ENCODE data around the gene TMEM59. TPM values are rescaled to one million over a fixed set of nuclear protein-coding genes. Genes with fewer than 3 reads are reported as not detected.

The TMEM59 gene
- total and polyA plus RNA-seq, 10 donors = 73.1 to 295 (median 223) TPM

DNA sequence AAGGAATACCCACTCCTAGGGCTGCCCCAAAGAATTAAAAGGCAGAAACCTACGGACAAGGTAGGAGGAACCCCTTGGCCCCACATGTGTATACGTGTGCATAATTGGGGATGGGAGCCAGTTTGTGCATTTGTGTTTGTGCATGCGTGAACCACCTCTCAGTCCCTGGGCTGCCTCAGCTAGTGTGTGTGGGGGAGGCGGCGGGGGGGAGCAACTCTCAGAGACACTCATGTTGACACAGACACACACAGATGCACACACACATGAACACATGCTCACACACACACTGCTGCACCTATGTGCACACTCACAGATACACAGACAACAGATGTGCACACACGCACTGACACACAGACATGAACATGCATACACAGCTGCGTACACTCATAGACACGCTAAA is 40.1 kb downstream of the TMEM59 start:
- H3K4me3 ChIP-seq = no peak overlapping the region
- no peaks in the 10 kb centered on the region for H3K9me3 ChIP-seq
- TF ChIP-seq POLR2AphosphoS5 (IDR thresholded peaks at IDR 0.05) (no peak), POLR2A (IDR thresholded peaks at IDR 0.05) (no peak)
- TF ChIP-seq, protein P1, sequence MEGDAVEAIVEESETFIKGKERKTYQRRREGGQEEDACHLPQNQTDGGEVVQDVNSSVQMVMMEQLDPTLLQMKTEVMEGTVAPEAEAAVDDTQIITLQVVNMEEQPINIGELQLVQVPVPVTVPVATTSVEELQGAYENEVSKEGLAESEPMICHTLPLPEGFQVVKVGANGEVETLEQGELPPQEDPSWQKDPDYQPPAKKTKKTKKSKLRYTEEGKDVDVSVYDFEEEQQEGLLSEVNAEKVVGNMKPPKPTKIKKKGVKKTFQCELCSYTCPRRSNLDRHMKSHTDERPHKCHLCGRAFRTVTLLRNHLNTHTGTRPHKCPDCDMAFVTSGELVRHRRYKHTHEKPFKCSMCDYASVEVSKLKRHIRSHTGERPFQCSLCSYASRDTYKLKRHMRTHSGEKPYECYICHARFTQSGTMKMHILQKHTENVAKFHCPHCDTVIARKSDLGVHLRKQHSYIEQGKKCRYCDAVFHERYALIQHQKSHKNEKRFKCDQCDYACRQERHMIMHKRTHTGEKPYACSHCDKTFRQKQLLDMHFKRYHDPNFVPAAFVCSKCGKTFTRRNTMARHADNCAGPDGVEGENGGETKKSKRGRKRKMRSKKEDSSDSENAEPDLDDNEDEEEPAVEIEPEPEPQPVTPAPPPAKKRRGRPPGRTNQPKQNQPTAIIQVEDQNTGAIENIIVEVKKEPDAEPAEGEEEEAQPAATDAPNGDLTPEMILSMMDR (IDR thresholded peaks at IDR 0.05 in 8 of 11, conservative IDR thresholded peaks at IDR 0.05 in 3 of 11) = no peak
- intact Hi-C loops (cut with DNase I; ENCODE audit: low total_unique reads) = no loop called here
- H3K36me3 ChIP-seq = no peaks in the 10 kb centered on the region
- no peak overlapping the region for H3K27ac ChIP-seq
- no peaks in the 10 kb centered on the region for H3K4me1 ChIP-seq
- peaks cover 0 to 34% (median 0%) of the 10 kb centered on the region in 7 donors for H3K27me3 ChIP-seq (replicated peaks in 1 of 7)
- 84 to 94% (median 90%) methylated on average over 8 of the region's 8 CpGs for WGBS, 5 donors
- no peak for DNase-seq

DNA sequence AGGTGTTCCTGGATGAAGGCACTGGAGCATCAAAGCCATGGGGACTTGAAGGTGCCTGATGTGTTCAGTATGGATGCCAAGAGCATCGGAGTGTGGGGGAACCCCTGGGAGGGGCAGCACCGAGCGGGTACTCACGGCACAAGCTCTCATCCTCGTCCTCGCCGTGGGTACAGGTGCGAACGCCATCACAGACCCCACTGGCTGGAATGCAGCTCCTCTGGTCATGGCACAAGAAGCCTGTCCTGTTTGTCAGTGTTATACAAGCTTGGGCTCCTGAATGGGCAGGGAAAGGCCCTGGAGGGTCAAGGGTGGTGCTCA is 41.0 kb downstream of the TMEM59 start:
- intact Hi-C loops (cut with DNase I; ENCODE audit: low total_unique reads) = no loop called here
- Histone ChIP-seq H3K27ac (no peak overlapping the region), H3K4me3 (no peak overlapping the region), H3K4me1 (no peaks in the 10 kb centered on the region), H3K27me3 (replicated peaks in 1 of 7) (peaks cover 0 to 40% (median 0%) of the 10 kb centered on the region in 7 donors), H3K9me3 (no peaks in the 10 kb centered on the region), H3K36me3 (no peaks in the 10 kb centered on the region)
- TF ChIP-seq POLR2AphosphoS5 (IDR thresholded peaks at IDR 0.05) (no peak), POLR2A (IDR thresholded peaks at IDR 0.05) (no peak)
- TF ChIP-seq, protein P1 (IDR thresholded peaks at IDR 0.05 in 8 of 11, conservative IDR thresholded peaks at IDR 0.05 in 3 of 11) = no peak
- DNase-seq = no peak
- WGBS, 5 donors = 88 to 98% (median 89%) methylated on average over 8 to 9 of the region's 9 CpGs

DNA sequence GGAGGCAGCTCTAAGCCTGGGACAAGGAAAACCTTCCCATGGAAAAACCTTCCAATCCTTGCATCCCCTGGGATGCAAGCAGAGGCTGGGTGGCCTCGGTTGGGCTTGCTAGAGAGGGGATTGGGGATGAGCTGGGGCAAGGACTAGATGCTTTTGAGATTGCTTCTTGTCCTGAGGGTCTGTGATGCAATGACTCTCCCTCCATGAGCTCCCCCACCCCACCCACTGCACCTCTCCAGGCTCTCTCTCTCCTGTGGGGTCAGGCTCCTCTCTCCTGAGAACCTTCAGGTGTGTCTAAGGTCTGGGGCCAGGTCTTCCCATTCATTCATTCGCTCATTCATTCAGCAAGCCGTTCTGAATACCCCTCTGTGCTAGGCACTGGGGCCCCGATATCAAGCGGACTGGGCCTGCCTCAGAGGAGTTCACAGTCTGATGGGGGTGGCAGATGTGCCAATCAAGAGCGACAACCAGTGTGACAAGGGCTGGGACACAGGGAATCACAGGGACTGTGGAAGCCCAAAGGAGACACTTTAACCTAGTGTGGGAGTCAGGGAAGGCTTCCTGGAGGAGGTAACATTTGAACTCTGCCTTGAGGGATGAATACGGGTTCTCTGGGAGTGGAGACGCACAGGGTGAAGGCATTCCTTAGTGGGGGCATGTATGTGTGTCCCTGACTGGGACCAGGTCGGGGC is 41.5 kb downstream of the TMEM59 start:
- WGBS, 5 donors = 80 to 85% (median 85%) methylated on average over 9 of the region's 9 CpGs
- Histone ChIP-seq H3K9me3 (no peaks in the 10 kb centered on the region), H3K27me3 (replicated peaks in 1 of 7) (peaks cover 0 to 40% (median 0%) of the 10 kb centered on the region in 7 donors), H3K4me1 (no peaks in the 10 kb centered on the region), H3K36me3 (no peaks in the 10 kb centered on the region), H3K4me3 (no peak overlapping the region), H3K27ac (no peak overlapping the region)
- intact Hi-C loops (cut with DNase I; ENCODE audit: low total_unique reads) = no loop called here
- TF ChIP-seq, protein P1 (IDR thresholded peaks at IDR 0.05 in 8 of 11, conservative IDR thresholded peaks at IDR 0.05 in 3 of 11) = no peak
- no peak for TF ChIP-seq POLR2AphosphoS5 (IDR thresholded peaks at IDR 0.05)
- no peak for DNase-seq

DNA sequence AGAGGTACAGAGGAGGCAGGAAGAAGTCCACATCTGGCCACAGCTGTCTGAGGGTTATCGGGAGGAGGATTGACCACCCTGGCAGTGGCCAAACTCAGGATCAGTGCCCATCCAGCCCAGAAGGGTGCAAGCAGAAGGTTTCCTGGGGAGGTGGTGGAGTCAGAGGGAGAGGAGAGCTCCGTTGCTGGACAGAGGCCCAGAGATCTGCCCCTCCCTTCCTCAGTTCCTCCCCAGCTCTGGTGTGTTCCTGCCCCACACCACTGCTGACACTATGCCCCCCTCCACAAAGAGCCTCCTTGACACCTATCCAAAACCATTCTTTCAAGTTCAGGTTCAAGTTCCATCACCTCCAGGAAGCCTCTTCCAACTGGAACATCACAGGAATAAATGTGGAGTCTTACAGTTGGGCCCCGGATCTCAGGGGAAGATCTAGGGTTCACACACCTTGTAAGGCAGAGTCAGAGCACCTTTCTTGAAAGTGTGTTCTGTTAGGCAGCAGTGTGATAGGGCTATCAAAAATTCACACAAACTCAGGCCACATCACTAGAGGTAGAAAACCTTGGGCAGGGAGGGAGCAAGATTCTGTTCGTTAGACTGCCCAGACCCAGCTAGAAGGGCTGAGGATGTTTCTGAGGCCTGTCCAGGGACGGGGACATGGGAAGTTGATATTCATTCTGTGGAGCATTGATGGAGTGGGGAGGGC is 42.4 kb downstream of the TMEM59 start:
- no peak for DNase-seq
- 63 to 81% (median 73%) methylated on average over 4 to 5 of the region's 5 CpGs for WGBS, 5 donors

More for the DNA sequence above, 42.4 kb downstream of the TMEM59 start:
- H3K4me3 ChIP-seq = no peak overlapping the region
- TF ChIP-seq POLR2AphosphoS5 (IDR thresholded peaks at IDR 0.05) (no peak), POLR2A (IDR thresholded peaks at IDR 0.05) (no peak)
- TF ChIP-seq, protein P1 (IDR thresholded peaks at IDR 0.05 in 8 of 11, conservative IDR thresholded peaks at IDR 0.05 in 3 of 11) = no peak
- no peak overlapping the region for H3K27ac ChIP-seq
- H3K4me1 ChIP-seq = no peaks in the 10 kb centered on the region
- intact Hi-C loops (cut with DNase I; ENCODE audit: low total_unique reads) = no loop called here
- H3K27me3 ChIP-seq (replicated peaks in 1 of 7) = peaks cover 0 to 40% (median 0%) of the 10 kb centered on the region in 7 donors
- no peaks in the 10 kb centered on the region for H3K36me3 ChIP-seq
- H3K9me3 ChIP-seq = no peaks in the 10 kb centered on the region

All from spleen (tissue), 11 donors.